HG02943 (cell line): ENCODE data around the gene COX15.
"Not testable (repeated sequence)": the region's sequence is repeated elsewhere in the genome, so short reads cannot be mapped to it uniquely, and the experiment has no call there.

Experiments
- ATAC-seq: cut with Tn5 transposase; IDR thresholded peaks from one replicate; pipeline ENCODE4 v1.9.1; 2021; ENCODE audit warnings: mild to moderate bottlenecking, low read depth, moderate library complexity; ENCODE audit not compliant: unreplicated experiment

The COX15 gene

GRCh38 chr10:99742254-99742653 is 10.3 kb upstream of the COX15 start:
- no peak for ATAC-seq

DNA sequence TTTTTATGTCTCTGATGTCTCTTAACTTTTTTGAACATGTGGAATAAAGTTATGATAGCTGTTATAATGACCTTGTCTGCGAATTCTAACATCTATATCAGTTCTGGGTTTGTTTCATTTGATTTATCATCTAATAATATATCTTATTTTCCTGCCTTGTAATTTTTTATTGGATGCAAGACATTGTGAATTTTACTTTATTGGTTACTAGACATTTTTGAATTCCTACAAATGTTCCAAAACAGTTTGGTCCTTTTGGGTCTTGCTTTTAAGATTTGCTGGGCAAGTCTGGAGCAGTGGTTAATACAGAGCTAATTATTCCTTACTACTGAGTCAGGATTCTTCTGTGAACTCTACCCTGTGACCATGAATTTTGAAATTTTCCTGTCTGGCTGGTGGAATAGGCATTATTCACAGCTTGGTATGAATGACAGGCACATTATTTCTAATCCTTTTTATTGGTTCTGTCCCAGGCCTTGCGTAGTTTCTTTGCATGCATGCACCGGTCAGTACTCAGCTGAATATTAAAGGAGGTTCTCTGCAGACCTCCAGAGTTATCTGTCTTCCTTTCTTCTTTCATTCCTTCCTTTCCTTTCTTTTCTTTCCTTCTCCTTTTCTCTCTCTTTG is 9.1 kb upstream of the COX15 start:
- ATAC-seq: no peak

- no peak for ATAC-seq
Observed at GRCh38 chr10:99740260-99740659, 8.3 kb upstream of the COX15 start.

GRCh38 chr10:99734111-99734510 is 2.2 kb upstream of the COX15 start:
- ATAC-seq: not testable (repeated sequence)

- ATAC-seq: no peak
Observed at GRCh38 chr10:99733366-99733765, 1.4 kb upstream of the COX15 start.

GRCh38 chr10:99731306-99732032 is 458 bp downstream of the COX15 start:
- no peak for ATAC-seq

GRCh38 chr10:99730026-99730425 is 1.9 kb downstream of the COX15 start:
- no peak for ATAC-seq

DNA sequence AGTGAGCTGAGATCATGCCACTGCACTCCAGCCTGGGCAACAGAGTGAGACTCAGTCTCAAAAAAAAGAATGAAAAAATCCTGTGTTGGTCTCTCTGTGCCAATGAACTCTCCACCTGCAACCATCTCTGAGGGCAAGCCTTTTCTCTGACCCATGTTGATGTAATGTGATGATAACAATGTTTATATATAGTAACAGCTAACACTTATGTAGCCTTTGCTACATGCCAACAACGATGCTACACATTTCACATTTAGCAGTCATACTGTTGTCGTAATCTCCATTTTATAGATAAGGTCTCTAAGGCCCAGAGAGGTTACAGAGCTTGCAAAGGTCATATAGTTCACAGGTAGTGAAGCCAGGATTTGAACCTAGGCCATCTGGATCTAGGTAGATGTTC is 11.5 kb downstream of the COX15 start:
- ATAC-seq: no peak

- no peak for ATAC-seq
Observed at GRCh38 chr10:99714446-99714845, 17.5 kb downstream of the COX15 start.

GRCh38 chr10:99711129-99711719 is 20.7 kb downstream of the COX15 start:
- ATAC-seq: no peak

DNA sequence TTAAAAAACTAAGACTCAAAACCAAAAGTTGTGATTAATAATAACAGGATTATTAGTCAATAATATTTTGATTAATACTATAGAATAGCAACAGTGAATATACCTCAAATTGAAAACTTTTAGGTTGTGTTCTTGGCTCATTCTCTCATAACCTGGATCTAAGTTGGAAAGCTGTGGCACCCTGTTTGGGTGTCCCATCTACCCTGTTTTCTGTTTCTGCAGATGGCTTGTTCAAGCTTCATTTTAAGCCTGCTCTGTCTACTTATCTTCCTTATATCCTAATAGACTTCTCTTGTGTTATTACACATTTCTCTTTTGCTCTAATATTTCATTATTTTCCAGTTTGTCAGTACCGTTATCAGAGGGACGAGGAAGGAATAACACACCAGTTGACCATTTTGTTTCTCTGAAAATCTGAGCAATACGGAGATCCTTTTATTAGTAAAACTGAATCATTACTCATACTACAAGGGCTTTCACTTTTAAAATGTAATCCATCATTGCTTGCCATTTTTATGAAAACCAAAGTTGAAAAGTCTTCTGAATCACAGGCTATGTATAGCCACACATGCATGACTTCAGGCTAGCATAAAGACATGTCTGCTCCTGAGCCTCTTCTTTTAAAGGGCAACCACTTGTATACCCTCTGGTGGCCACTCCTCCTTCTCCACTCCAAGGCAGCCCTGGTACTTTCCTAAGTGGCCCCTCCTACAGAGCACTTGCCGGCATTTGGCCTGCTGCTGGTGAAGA is 22.3 kb downstream of the COX15 start:
- no peak for ATAC-seq

GRCh38 chr10:99708428-99709012 is 23.4 kb downstream of the COX15 start:
- ATAC-seq: no peak

DNA sequence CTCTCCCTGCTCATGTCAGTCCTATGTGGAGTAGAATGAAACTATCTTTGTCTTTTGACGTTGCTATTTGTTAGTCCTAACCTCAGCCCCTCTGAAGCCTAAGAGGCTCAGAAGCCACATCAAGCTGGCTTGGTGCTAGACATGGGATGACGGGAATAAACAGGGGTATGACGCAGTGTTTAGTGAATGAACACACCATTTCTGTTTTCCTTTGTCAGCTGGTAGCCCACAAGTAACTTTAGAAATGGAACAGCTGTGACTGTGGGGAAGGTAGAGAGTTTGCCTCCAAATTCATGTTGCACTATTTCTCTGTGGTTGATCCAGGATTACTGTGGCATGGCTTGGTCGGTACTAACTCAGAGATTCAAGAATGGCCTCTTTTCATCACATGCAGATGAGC is 31.3 kb downstream of the COX15 start:
- ATAC-seq: no peak

DNA sequence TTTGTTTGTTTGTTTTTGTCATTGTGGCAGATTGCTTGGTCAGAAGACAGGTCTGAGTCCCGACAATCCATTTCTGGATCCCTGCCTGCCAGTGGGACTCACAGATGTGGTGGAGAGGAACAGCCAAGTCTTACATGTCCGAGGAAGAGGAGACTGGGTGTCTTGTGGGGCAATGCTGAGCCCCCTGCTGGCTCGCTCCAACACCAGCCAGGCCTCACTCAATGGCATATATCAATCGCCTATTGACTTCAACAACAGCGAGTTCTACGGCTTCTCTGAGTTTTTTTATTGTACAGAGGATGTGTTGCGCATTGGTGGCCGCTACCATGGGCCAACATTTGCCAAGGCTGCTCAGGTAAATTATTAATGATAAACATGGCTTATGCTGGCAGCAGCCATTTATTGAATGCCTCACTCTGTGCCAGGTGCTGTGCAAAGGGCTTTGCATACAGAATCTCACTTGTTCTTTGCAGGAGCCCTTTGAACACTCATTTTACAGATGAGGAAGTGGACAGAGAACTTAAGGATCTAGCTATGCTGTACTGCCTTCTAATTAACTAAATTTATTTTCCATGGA is 33.3 kb downstream of the COX15 start:
- no peak for ATAC-seq

DNA sequence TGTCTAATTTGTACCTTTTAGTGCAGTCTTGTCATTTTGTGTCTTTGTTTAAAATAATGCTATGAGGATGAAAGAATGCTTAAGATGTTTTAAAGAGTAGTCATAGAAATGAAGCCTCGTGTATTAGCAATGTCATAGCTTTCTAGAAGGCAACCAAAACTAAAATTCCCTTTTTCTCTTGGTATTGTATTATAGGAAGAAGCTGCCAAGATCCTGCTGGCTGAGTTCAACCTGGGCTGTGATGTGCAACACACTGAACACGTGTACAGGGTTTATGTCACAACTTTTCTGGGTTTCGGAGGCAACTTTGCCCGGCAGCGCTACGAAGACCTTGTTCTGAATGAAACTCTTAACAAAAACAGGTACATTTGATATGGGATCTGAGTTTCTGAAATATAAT is 36.2 kb downstream of the COX15 start:
- no peak for ATAC-seq

- ATAC-seq: no peak
Observed at GRCh38 chr10:99693933-99694583, 37.9 kb downstream of the COX15 start.

DNA sequence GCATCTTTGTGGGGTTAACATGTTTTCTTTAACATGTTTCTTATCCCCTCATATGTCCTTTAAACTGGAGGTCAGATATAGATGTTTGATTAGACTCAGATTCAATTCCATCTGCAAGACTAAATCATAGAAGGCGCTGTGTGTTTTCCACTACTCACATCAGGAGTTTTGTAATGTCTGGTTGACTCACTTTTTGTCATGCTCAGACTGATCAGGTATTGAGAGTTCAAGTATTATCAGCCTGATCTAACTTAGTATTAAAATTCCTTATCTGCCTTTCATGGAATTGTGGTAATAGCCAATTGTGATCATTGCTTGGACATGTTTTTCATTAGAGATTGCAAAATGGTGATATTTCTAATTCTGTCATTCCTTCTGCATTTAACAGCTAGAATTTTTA is 42.5 kb downstream of the COX15 start:
- no peak for ATAC-seq

DNA sequence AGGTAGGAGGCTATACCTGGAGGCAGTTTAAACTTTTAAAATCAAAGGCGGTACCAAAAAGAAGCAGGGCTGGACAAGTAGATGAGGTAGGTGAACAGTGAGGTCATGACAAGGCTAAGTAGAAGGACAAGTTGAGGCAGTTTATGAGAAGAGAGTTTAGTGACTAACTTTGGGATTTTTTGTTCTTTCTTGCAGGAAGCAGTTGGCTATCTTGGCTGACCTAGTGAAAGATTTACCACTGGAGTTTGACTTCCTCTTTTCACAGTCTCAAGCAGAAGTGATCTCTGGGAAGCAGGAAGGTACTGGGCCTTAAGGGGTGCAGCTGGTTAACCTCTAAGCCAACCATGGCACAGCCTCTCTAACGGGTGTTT is 46.3 kb downstream of the COX15 start:
- ATAC-seq: peak; percentile 85

GRCh38 chr10:99682752-99683151 is 49.2 kb downstream of the COX15 start:
- ATAC-seq: no peak
